ENCODE data around the gene INSYN2A.

- TF ChIP-seq POLR2AphosphoS5 (IDR thresholded peaks at IDR 0.05; ENCODE audit: low read depth) (no peak), CTCF (conservative IDR thresholded peaks at IDR 0.05; ENCODE audit: low read depth in 2 of 2) (no peak), EZH2 (IDR thresholded peaks at IDR 0.05; ENCODE audit: low read depth, unreplicated experiment) (no peak), STAT1 (IDR thresholded peaks at IDR 0.05; ENCODE audit: unreplicated experiment) (no peak), ZNF114 (CRISPR knock-in tag; IDR thresholded peaks at IDR 0.05) (no peak), ZNF331 (CRISPR knock-in tag; IDR thresholded peaks at IDR 0.05; ENCODE audit: low read depth) (no peak), JUNB (IDR thresholded peaks at IDR 0.05; ENCODE audit: unreplicated experiment) (no peak), EZH2phosphoT487 (IDR thresholded peaks at IDR 0.05; ENCODE audit: unreplicated experiment) (no peak), CREB1 (CRISPR knock-in tag; IDR thresholded peaks at IDR 0.05; ENCODE audit: low read depth) (no peak), NANOG (IDR thresholded peaks at IDR 0.05; ENCODE audit: borderline replicate concordance) (no peak)
- TF ChIP-seq, protein P1, sequence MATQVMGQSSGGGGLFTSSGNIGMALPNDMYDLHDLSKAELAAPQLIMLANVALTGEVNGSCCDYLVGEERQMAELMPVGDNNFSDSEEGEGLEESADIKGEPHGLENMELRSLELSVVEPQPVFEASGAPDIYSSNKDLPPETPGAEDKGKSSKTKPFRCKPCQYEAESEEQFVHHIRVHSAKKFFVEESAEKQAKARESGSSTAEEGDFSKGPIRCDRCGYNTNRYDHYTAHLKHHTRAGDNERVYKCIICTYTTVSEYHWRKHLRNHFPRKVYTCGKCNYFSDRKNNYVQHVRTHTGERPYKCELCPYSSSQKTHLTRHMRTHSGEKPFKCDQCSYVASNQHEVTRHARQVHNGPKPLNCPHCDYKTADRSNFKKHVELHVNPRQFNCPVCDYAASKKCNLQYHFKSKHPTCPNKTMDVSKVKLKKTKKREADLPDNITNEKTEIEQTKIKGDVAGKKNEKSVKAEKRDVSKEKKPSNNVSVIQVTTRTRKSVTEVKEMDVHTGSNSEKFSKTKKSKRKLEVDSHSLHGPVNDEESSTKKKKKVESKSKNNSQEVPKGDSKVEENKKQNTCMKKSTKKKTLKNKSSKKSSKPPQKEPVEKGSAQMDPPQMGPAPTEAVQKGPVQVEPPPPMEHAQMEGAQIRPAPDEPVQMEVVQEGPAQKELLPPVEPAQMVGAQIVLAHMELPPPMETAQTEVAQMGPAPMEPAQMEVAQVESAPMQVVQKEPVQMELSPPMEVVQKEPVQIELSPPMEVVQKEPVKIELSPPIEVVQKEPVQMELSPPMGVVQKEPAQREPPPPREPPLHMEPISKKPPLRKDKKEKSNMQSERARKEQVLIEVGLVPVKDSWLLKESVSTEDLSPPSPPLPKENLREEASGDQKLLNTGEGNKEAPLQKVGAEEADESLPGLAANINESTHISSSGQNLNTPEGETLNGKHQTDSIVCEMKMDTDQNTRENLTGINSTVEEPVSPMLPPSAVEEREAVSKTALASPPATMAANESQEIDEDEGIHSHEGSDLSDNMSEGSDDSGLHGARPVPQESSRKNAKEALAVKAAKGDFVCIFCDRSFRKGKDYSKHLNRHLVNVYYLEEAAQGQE (IDR thresholded peaks at IDR 0.05; ENCODE audit: unreplicated experiment), result no peak
- TF ChIP-seq, protein P2, sequence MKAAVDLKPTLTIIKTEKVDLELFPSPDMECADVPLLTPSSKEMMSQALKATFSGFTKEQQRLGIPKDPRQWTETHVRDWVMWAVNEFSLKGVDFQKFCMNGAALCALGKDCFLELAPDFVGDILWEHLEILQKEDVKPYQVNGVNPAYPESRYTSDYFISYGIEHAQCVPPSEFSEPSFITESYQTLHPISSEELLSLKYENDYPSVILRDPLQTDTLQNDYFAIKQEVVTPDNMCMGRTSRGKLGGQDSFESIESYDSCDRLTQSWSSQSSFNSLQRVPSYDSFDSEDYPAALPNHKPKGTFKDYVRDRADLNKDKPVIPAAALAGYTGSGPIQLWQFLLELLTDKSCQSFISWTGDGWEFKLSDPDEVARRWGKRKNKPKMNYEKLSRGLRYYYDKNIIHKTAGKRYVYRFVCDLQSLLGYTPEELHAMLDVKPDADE (IDR thresholded peaks at IDR 0.05), result no peak
Observed at GRCh38 chr10:127197154-127197432, 702 bp upstream of the INSYN2A start.

All from GM23338 (cell line).